NOMO-1 treated with dmso at 0.1 percent for 144 hours (cell line): ENCODE data around the gene KRT6B.
"Not testable (repeated sequence)": the region's sequence is repeated elsewhere in the genome, so short reads cannot be mapped to it uniquely, and the experiment has no call there.

Experiments used
- DNase-seq: peaks from one replicate; lab custom pipeline; 2025; ENCODE audit not compliant: unreplicated experiment; lab: John Stamatoyannopoulos, UW

KRT6B gene

GRCh38 chr12:52415870-52416750 lies 35.8 kb downstream of the KRT6B start:
- no peak for DNase-seq

- no peak for DNase-seq
Observed at GRCh38 chr12:52414936-52415335, 37.0 kb downstream of the KRT6B start.

- no peak for DNase-seq
Observed at GRCh38 chr12:52413782-52414345, 38.1 kb downstream of the KRT6B start.

GRCh38 chr12:52413202-52413601 lies 38.7 kb downstream of the KRT6B start:
- no peak for DNase-seq

- DNase-seq, result no peak
Observed at GRCh38 chr12:52411815-52412214, 40.1 kb downstream of the KRT6B start.

GRCh38 chr12:52410589-52411248 lies 41.2 kb downstream of the KRT6B start:
- not testable (repeated sequence) for DNase-seq

GRCh38 chr12:52407918-52408317 lies 44.0 kb downstream of the KRT6B start:
- DNase-seq, result no peak

GRCh38 chr12:52405922-52406385 lies 46.0 kb downstream of the KRT6B start, which contains the start of gene KRT82:
Gene KRT82, minus strand, starts transcription at chr12:52406335. Its CDS starts 58 bp downstream, at chr12:52406277.
- no peak for DNase-seq

- no peak for DNase-seq
Observed at GRCh38 chr12:52404951-52405350, 47.0 kb downstream of the KRT6B start.

- DNase-seq, result no peak
Observed at GRCh38 chr12:52403561-52403960, 48.4 kb downstream of the KRT6B start.

- no peak for DNase-seq
Observed at GRCh38 chr12:52402873-52403540, 48.9 kb downstream of the KRT6B start.

GRCh38 chr12:52402377-52402776 lies 49.6 kb downstream of the KRT6B start:
- no peak for DNase-seq

GRCh38 chr12:52401926-52402325 lies 50.0 kb downstream of the KRT6B start:
- no peak for DNase-seq

GRCh38 chr12:52401526-52401925 lies 50.4 kb downstream of the KRT6B start:
- no peak for DNase-seq

GRCh38 chr12:52400906-52401305 lies 51.0 kb downstream of the KRT6B start:
- no peak for DNase-seq

GRCh38 chr12:52399756-52400155 lies 52.2 kb downstream of the KRT6B start:
- DNase-seq, result no peak

- DNase-seq, result no peak
Observed at GRCh38 chr12:52398176-52398575, 53.8 kb downstream of the KRT6B start.

GRCh38 chr12:52396656-52397055 lies 55.3 kb downstream of the KRT6B start:
- no peak for DNase-seq
